ENCODE measurements around the gene PPM1J. TPM values are rescaled to one million over a fixed set of nuclear protein-coding genes. Genes with fewer than 3 reads are reported as not detected.

The PPM1J gene
- total RNA-seq, 2 experiments from 2014 or later = 0.69 to 1.2 TPM

Other genes starting within 250 kb of the PPM1J start
- under 1 TPM; 0.05 to 0.15 TPM for gene WNT2B, start 206.4 kb downstream of the PPM1J start, total RNA-seq
- gene ST7L, start 96.2 kb downstream of the PPM1J start, total RNA-seq = 10 to 100 TPM; 11.2 to 15.4 TPM
- gene CAPZA1, start 95.5 kb downstream of the PPM1J start, total RNA-seq = 100 to 1,000 TPM; 261 to 274 TPM
- 10 to 100 TPM; 57.7 to 63.1 TPM for gene MOV10, start 40.7 kb downstream of the PPM1J start, total RNA-seq
- gene RHOC, start 8.2 kb downstream of the PPM1J start, total RNA-seq = 10 to 100 TPM; 50.1 to 51.6 TPM
- 10 to 100 TPM; 48.7 to 53.3 TPM for gene SLC16A1, start 240.9 kb upstream of the PPM1J start, total RNA-seq